GM19239 (cell line): ENCODE results near the gene CRYBB2.
"Not testable (repeated sequence)": the region's sequence is repeated elsewhere in the genome, so short reads cannot be mapped to it uniquely, and the experiment has no call there.

Source experiments
- DNase-seq: peaks from one replicate; pipeline ENCODE4 v3.0.0; 2011; ENCODE audit warnings: low spot score; ENCODE audit not compliant: insufficient read length
- FAIRE-seq: peaks from 2 replicates; lab custom pipeline; 2011; peaks lifted over from hg19 to GRCh38; lab: Jason Lieb, UNC

CRYBB2 gene

GRCh38 chr22:25197340-25197739, 22.1 kb upstream of the CRYBB2 start:
- DNase-seq (no peak), FAIRE-seq (no peak)

GRCh38 chr22:25199731-25200520, 19.5 kb upstream of the CRYBB2 start, which contains the start of gene CRYBB3:
TSS of gene CRYBB3 (plus strand) at chr22:25199858. CDS start at chr22:25201397, 1,539 bp downstream.
- FAIRE-seq (no peak), DNase-seq (no peak)

- FAIRE-seq (no peak), DNase-seq (no peak)
Measured at GRCh38 chr22:25200967-25201366, 18.5 kb upstream of the CRYBB2 start.

- FAIRE-seq (no peak), DNase-seq (no peak)
Measured at GRCh38 chr22:25201557-25202273, 17.7 kb upstream of the CRYBB2 start.

- FAIRE-seq, result peak; percentile 92
- DNase-seq, result peak; percentile 70
Measured at GRCh38 chr22:25202290-25202921, 17.0 kb upstream of the CRYBB2 start.

GRCh38 chr22:25203082-25203481, 16.4 kb upstream of the CRYBB2 start:
- FAIRE-seq, result no peak

GRCh38 chr22:25204547-25204946, 14.9 kb upstream of the CRYBB2 start:
- FAIRE-seq, DNase-seq: not testable (repeated sequence)

More at GRCh38 chr22:25203082-25203481, 16.4 kb upstream of the CRYBB2 start:
- DNase-seq, result no peak

- no peak for DNase-seq
- no peak for FAIRE-seq
Measured at GRCh38 chr22:25205847-25206246, 13.6 kb upstream of the CRYBB2 start.

GRCh38 chr22:25206998-25207397, 12.4 kb upstream of the CRYBB2 start:
- DNase-seq, result no peak
- no peak for FAIRE-seq

GRCh38 chr22:25207553-25208157, 11.8 kb upstream of the CRYBB2 start:
- FAIRE-seq (no peak), DNase-seq (no peak)

- FAIRE-seq, result no peak
Measured at GRCh38 chr22:25208328-25208727, 11.1 kb upstream of the CRYBB2 start.

GRCh38 chr22:25208743-25209505, 10.5 kb upstream of the CRYBB2 start:
- DNase-seq, result no peak
- FAIRE-seq, result no peak

More at GRCh38 chr22:25208328-25208727, 11.1 kb upstream of the CRYBB2 start:
- DNase-seq, result no peak

- DNase-seq, result no peak
- no peak for FAIRE-seq
Measured at GRCh38 chr22:25210793-25211192, 8.6 kb upstream of the CRYBB2 start.

GRCh38 chr22:25212337-25212736, 7.1 kb upstream of the CRYBB2 start:
- DNase-seq (no peak), FAIRE-seq (no peak)

- FAIRE-seq, result no peak
- no peak for DNase-seq
Measured at GRCh38 chr22:25213221-25213620, 6.2 kb upstream of the CRYBB2 start.

GRCh38 chr22:25216230-25216629, 3.2 kb upstream of the CRYBB2 start:
- no peak for DNase-seq
- FAIRE-seq, result no peak

- FAIRE-seq, result no peak
- DNase-seq, result no peak
Measured at GRCh38 chr22:25219948-25220442, 556 bp downstream of the CRYBB2 start.

GRCh38 chr22:25221790-25222189, 2.4 kb downstream of the CRYBB2 start:
- DNase-seq (no peak), FAIRE-seq (no peak)

- FAIRE-seq (no peak), DNase-seq (no peak)
Measured at GRCh38 chr22:25223269-25223850, 3.9 kb downstream of the CRYBB2 start.
